Activated B cell treated with CpG ODN at 0.5 μM for 24 hours (primary cell): ENCODE measurements around the gene AGAP1. TPM values are rescaled to one million over a fixed set of nuclear protein-coding genes. Genes with fewer than 3 reads are reported as not detected.

ENCODE experiments used
- ATAC-seq: fragments of 200-7000 bp; cut with Tn5 transposase; one replicate; pipeline ENCODE4 v1.10.0; 2021; ENCODE audit warnings: low read depth, mild to moderate bottlenecking, moderate library complexity
- CTCF ChIA-PET: fragments of 350-600 bp; sonication (Branson Sonifier 250); formaldehyde crosslinking; loops from one replicate; lab custom pipeline; 2021; ENCODE audit warnings: antibody characterized with exemption; lab: Charles Lee
- POLR2A ChIA-PET: fragments of 350-600 bp; sonication (Branson Sonifier 250); formaldehyde crosslinking; loops from one replicate; lab custom pipeline; 2021; ENCODE audit warnings: antibody characterized with exemption; lab: Charles Lee
- DNase-seq: peaks from one replicate; pipeline ENCODE4 v3.0.0; 2022
- H3K27ac Mint-ChIP-seq: one replicate; pipeline ENCODE4 v1.8.0; 2020; ENCODE audit warnings: mixed read lengths
- H3K27me3 Mint-ChIP-seq: one replicate; pipeline ENCODE4 v1.8.0; 2021; ENCODE audit warnings: mixed read lengths
- H3K36me3 Mint-ChIP-seq: one replicate; pipeline ENCODE4 v1.8.0; 2021; ENCODE audit warnings: low read depth, mixed read lengths
- H3K4me1 Mint-ChIP-seq: one replicate; pipeline ENCODE4 v1.8.0; 2021; ENCODE audit warnings: mixed read lengths
- H3K4me3 Mint-ChIP-seq: one replicate; pipeline ENCODE4 v1.8.0; 2020; ENCODE audit warnings: mild to moderate bottlenecking, mixed read lengths
- H3K9me3 Mint-ChIP-seq: one replicate; pipeline ENCODE4 v1.8.0; 2020; ENCODE audit warnings: mixed read lengths
- intact Hi-C: fragments of 100-400 bp; cut with micrococcal nuclease; formaldehyde crosslinking; loops from one replicate; pipeline ENCODE4 v1.15.1; 2024
- total RNA-seq: library from RNA; stranded (reverse); gene quantifications from 2 replicates; pipeline ENCODE4 v1.2.3, GENCODE V29; 2022
- TF ChIP-seq, protein P1 (sequence below): fragments of 200-600 bp; IDR thresholded peaks from one replicate; pipeline ENCODE4 v1.8.0; 2022; ENCODE audit warnings: antibody characterized with exemption, mild to moderate bottlenecking

AGAP1 gene
- total RNA-seq, 1 donor from 2014 or later = not detected

DNA sequence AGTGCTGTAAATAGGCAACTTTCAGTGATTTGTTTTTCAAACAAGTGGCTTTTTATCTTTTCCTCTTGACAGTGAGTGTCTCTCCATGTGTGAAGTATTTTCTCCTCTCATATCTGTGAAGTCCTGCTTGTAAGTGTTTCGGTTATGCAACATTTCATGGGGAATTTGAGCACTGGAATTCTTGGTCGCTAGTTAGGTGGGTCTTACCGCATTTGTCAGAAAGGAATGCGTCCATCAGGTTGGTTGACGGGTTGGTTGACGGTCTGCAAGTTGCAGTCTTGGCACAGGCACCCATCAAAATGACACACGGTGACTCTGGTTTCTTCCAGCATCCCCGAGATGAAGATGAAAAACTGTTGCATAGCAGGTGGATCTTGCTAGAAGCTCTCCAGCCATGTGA is 109.8 kb downstream of the AGAP1 start:
- ChIA-PET POLR2A (no interaction called here), CTCF (no interaction called here)
- Mint-ChIP-seq H3K36me3 (no peaks in the 10 kb centered on the region), H3K4me3 (no peak overlapping the region), H3K4me1 (no peaks in the 10 kb centered on the region), H3K27me3 (peaks cover 2% of the 10 kb centered on the region), H3K27ac (no peak overlapping the region), H3K9me3 (peaks cover 9% of the 10 kb centered on the region)
- no peak for ATAC-seq
- intact Hi-C loops = no loop called here
- no peak for DNase-seq
- TF ChIP-seq, protein P1, sequence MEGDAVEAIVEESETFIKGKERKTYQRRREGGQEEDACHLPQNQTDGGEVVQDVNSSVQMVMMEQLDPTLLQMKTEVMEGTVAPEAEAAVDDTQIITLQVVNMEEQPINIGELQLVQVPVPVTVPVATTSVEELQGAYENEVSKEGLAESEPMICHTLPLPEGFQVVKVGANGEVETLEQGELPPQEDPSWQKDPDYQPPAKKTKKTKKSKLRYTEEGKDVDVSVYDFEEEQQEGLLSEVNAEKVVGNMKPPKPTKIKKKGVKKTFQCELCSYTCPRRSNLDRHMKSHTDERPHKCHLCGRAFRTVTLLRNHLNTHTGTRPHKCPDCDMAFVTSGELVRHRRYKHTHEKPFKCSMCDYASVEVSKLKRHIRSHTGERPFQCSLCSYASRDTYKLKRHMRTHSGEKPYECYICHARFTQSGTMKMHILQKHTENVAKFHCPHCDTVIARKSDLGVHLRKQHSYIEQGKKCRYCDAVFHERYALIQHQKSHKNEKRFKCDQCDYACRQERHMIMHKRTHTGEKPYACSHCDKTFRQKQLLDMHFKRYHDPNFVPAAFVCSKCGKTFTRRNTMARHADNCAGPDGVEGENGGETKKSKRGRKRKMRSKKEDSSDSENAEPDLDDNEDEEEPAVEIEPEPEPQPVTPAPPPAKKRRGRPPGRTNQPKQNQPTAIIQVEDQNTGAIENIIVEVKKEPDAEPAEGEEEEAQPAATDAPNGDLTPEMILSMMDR = no peak

DNA sequence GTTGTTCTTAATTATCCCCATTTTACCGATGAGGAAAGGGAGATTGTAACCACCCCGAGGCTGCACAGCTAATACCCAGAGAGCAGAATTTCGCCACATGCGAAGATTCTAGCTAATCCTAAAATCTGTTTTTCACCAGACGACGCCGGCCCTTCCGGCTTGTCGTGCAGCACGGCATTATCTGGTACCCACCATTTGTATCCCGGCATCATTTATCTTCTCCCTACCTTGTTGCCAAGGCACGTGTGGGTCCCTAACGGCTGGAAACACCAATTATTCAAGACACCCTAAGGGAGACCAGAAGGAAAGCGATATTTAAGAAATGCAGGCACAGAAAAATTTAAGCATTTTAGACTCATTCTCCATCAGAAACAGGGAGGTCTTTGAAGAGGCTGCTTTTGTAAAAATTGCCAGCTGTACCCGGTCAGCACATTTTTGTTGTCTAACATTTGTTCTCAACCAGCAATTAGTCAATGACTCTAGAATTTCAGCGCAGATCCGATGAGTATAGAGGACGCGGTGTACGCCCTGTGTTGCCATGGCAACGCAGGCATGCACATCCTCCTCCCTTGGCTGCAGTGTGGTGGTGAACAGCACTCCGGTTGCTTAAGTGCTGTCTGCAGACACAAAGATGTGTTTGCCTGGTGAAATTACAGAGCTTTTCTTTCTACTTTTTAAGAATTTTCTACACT is 111.6 kb downstream of the AGAP1 start:
- H3K27ac Mint-ChIP-seq = no peak overlapping the region
- ChIA-PET CTCF (no interaction called here), POLR2A (no interaction called here)
- TF ChIP-seq, protein P1 = no peak
- H3K36me3 Mint-ChIP-seq = no peaks in the 10 kb centered on the region
- H3K27me3 Mint-ChIP-seq = peaks cover 2% of the 10 kb centered on the region
- H3K4me1 Mint-ChIP-seq = no peaks in the 10 kb centered on the region
- ATAC-seq = no peak
- H3K9me3 Mint-ChIP-seq = peaks cover 9% of the 10 kb centered on the region
- no peak for DNase-seq
- H3K4me3 Mint-ChIP-seq = no peak overlapping the region
- intact Hi-C loops = no loop called here

DNA sequence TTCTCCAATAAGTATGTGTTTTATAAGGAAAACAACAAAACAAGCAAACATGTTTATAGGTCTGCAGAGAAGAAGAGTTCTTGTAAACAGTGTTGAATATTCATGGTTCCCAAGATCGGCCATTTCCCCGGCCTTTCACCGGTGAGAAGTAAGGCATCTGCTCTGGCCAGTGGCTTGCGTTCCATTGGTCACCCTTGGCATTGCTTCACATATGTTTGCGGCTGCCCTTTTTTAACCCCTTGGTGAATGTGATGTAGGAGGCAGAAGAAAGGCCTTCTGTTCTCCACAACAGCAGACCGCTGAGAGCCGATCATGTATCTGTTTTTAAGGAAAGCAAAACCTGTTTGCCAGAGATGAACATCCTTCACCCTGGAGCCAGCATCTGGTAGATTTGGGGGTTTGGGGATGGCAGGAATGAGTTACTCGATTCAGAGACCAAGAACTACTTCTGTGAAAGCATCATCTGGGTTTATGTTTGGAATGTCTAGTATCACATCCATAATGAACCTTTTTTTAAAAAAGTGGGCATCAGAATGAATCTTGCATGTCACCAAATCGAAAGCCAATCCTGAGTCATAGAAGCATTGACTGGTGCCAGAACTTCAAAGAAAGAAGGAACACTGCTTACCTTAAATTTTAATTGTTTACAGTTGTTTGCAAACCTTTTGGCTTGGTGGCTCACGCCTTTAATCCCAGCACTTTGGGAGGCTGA is 112.3 kb downstream of the AGAP1 start:
- no peak for ATAC-seq
- Mint-ChIP-seq H3K36me3 (no peaks in the 10 kb centered on the region), H3K9me3 (peaks cover 9% of the 10 kb centered on the region), H3K27me3 (peaks cover 2% of the 10 kb centered on the region), H3K4me3 (no peak overlapping the region), H3K27ac (no peak overlapping the region), H3K4me1 (no peaks in the 10 kb centered on the region)
- CTCF ChIA-PET = no interaction called here
- intact Hi-C loops = no loop called here
- POLR2A ChIA-PET = no interaction called here
- TF ChIP-seq, protein P1 = no peak
- DNase-seq = no peak

DNA sequence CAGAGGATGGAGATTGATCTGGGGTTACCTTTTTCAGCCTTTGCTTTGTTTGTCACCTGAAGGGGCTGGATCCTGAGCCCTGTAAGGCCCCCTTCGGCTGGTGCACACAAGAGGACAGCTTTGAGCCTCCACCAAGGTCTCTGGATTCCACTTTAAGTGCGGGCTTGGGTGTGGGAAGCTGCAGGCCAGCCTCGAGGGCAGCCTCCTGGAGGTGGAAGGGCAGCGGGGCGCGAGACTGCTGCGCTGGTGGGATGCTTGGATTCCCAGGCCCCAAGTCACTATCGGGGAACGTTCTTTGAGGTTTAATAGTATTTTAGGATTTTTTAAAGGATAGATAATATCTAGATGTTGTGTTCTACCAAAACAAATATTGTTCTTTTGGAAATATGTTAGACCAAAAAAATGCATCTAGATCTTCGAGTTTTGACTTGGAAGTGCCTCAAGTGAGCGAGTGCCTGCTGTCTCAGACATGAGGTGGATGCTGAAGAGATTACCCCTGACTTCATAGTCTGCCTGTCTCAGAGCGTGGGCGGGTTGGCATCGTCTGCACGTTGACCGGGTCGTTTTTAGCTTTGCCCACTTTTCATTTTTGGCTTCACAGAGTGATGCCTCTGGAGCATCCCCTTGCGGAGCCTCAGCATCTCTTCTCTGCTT is 113.8 kb downstream of the AGAP1 start:
- Mint-ChIP-seq H3K4me1 (no peaks in the 10 kb centered on the region), H3K36me3 (no peaks in the 10 kb centered on the region), H3K27ac (no peak overlapping the region), H3K4me3 (no peak overlapping the region), H3K9me3 (peaks cover 7% of the 10 kb centered on the region), H3K27me3 (peaks cover 2% of the 10 kb centered on the region)
- intact Hi-C loops = no loop called here
- no peak for DNase-seq
- TF ChIP-seq, protein P1 = no peak
- CTCF ChIA-PET = no interaction called here
- POLR2A ChIA-PET = no interaction called here
- no peak for ATAC-seq

DNA sequence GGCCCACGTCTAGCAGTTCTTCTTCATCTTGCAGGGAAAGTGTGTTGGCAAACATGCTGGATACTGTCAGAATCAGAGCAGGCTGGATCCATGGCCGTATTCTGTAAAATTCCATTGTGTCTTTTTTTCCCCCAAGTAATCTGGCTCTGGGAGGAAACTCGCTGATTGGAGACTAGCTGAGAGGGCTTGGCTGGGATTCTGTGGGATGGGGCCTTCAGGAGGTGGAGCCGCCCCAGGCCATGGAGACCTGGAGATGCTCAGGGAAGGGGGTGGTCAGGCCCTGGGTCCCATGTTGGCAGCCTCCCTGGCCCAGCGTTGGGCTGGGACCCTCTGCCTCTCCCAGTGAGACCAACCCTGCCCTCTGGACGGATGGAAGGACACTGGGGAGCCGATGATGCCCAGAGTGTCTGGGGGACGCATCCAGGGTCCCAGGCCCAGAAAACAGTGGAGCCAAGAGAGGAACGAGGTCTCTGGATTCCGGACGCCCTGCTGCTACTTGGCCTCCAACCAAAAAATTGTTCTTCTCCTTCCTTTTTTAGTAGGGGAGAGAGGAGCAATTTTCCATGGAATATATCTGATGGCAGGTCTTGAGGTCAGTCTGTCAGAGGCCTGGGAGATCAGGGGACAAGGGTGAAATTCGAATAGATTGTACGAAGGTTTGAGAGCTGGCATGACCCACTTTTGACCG is 114.5 kb downstream of the AGAP1 start:
- Mint-ChIP-seq H3K27me3 (peaks cover 2% of the 10 kb centered on the region), H3K9me3 (peaks cover 4% of the 10 kb centered on the region), H3K27ac (no peak overlapping the region), H3K4me3 (no peak overlapping the region), H3K36me3 (no peaks in the 10 kb centered on the region), H3K4me1 (no peaks in the 10 kb centered on the region)
- ATAC-seq (no peak), DNase-seq (no peak)
- POLR2A ChIA-PET = no interaction called here
- CTCF ChIA-PET = no interaction called here
- intact Hi-C loops = no loop called here
- TF ChIP-seq, protein P1 = no peak
